K562 (cell line): ENCODE measurements around the gene ACOT13. TPM values are rescaled to one million over a fixed set of nuclear protein-coding genes. Genes with fewer than 3 reads are reported as not detected.

Source experiments
- ATAC-seq: fragments of 200-7000 bp; cut with Tn5 transposase; 3 replicates; pipeline ENCODE4 v1.9.1; 2020; ENCODE audit warnings: moderate library complexity
- BruUV-seq: library from RNA; stranded (reverse); fragments of 400-500 nt; replicated peaks from 2 replicates; lab custom pipeline; 2021; lab: Mats Ljungman, UMichigan
- CTCF ChIA-PET: fragments of 300-600 bp; formaldehyde crosslinking; extraction: SDS; loops from one replicate; lab custom pipeline; 2021; ENCODE audit warnings: low intra/inter-chr PET ratio; lab: Yijun Ruan, JAX
- POLR2A ChIA-PET: fragments of 300-600, 350-650 bp; sonication (Branson Sonifier 250); formaldehyde crosslinking; extraction: SDS; loops from one replicate; lab custom pipeline; 2021; ENCODE audit warnings: antibody characterized with exemption, inconsistent platforms; lab: Yijun Ruan, JAX
- DNase-seq, 4 experiments: peaks; one replicate each; pipeline versions ENCODE4 v3.0.0 to v3.0.0-alpha.2; 2011 to 2018; ENCODE audit warnings: low spot score in 3 of 4, mixed read lengths in 3 of 4; ENCODE audit errors: extremely low read depth in 1 of 4
- FAIRE-seq: peaks from 2 replicates; lab custom pipeline; 2011; peaks lifted over from hg19 to GRCh38; lab: Jason Lieb, UNC
- H2AFZ ChIP-seq: 2 replicates; pipeline ENCODE4 v1.6.0; 2011; ENCODE audit warnings: low read depth, low read length, control low read depth, inconsistent platforms
- H3K27ac ChIP-seq: fragments of 200-600 bp; 3 replicates; pipeline ENCODE4 v1.8.0; 2011; ENCODE audit warnings: low read depth, mild to moderate bottlenecking, control low read depth, inconsistent platforms, low read length, moderate library complexity, mixed read lengths; ENCODE audit errors: extremely low read depth
- H3K27me3 ChIP-seq, 2 experiments: fragments of 300-600 bp in 1 of 2; 2 replicates in 1 of 2; 3 replicates in 1 of 2; pipeline versions ENCODE4 v1.6.0 to v1.8.0; 2011; ENCODE audit warnings: inconsistent platforms in 2 of 2, low read length in 2 of 2, mild to moderate bottlenecking in 1 of 2, mixed read lengths in 1 of 2, moderate library complexity in 1 of 2; ENCODE audit not compliant: control insufficient read depth in 2 of 2, insufficient read depth in 2 of 2
- H3K36me3 ChIP-seq: fragments of 300-600 bp; 3 replicates; pipeline ENCODE4 v1.8.0; 2011; ENCODE audit warnings: mild to moderate bottlenecking, low read length, inconsistent platforms; ENCODE audit not compliant: control insufficient read depth, insufficient read depth
- H3K4me1 ChIP-seq, 2 experiments: fragments of 200-600 bp in 1 of 2; replicated peaks in 1 of 2; 2 replicates in 1 of 2; 3 replicates in 1 of 2; pipeline versions ENCODE4 v1.5.1 to v1.8.0; 2011; ENCODE audit warnings: inconsistent platforms in 2 of 2, low read length in 2 of 2, mild to moderate bottlenecking in 1 of 2, mixed read lengths in 1 of 2, moderate library complexity in 1 of 2; ENCODE audit not compliant: control insufficient read depth in 2 of 2, insufficient read depth in 2 of 2
- H3K4me2 ChIP-seq: 2 replicates; pipeline ENCODE4 v1.6.1; 2011; ENCODE audit warnings: low read length, control low read depth, inconsistent platforms, mixed read lengths; ENCODE audit not compliant: insufficient read depth
- H3K4me3 ChIP-seq: fragments of 200-600 bp; sonication (generic), shearing (Covaris generic); 2 replicates; pipeline ENCODE4 v1.5.1; 2016; ENCODE audit warnings: control low read depth, inconsistent platforms
- H3K79me2 ChIP-seq: fragments of 200-600 bp; 3 replicates; pipeline ENCODE4 v1.8.0; 2011; ENCODE audit warnings: low read length, inconsistent platforms; ENCODE audit not compliant: control insufficient read depth, insufficient read depth
- H3K9ac ChIP-seq, 2 experiments: 2 replicates each; pipeline versions ENCODE4 v1.6.0 to v1.6.1; 2011; ENCODE audit warnings: low read depth in 2 of 2, low read length in 2 of 2, control low read depth in 1 of 2, inconsistent platforms in 1 of 2, mild to moderate bottlenecking in 1 of 2, mixed read lengths in 1 of 2; ENCODE audit not compliant: insufficient read depth in 1 of 2
- H3K9me1 ChIP-seq: one replicate; pipeline ENCODE4 v1.6.0; 2011; ENCODE audit warnings: inconsistent platforms, mild to moderate bottlenecking, low read length, moderate library complexity; ENCODE audit not compliant: control insufficient read depth, insufficient read depth
- H3K9me3 ChIP-seq: replicated peaks from 2 replicates; pipeline ENCODE4 v1.5.1; 2011; ENCODE audit warnings: low read depth, low read length, inconsistent platforms; ENCODE audit not compliant: control insufficient read depth, insufficient read depth
- H4K20me1 ChIP-seq: replicated peaks from 2 replicates; pipeline ENCODE4 v1.6.1; 2011; ENCODE audit warnings: low read length, inconsistent platforms, mixed read lengths; ENCODE audit not compliant: control insufficient read depth, insufficient read depth
- CREB3 ChIP-seq: fragments of 450-650 bp; conservative IDR thresholded peaks from 2 replicates; pipeline ENCODE4 v1.6.1; 2016; ENCODE audit warnings: missing genetic modification characterization, low read depth, mild to moderate bottlenecking, missing compliant biosample characterization, moderate library complexity
- DDX20 ChIP-seq: fragments of 450-650 bp; IDR thresholded peaks from 2 replicates; pipeline ENCODE4 v1.6.1; 2016; ENCODE audit warnings: missing genetic modification characterization, low read depth, mild to moderate bottlenecking, missing compliant biosample characterization, moderate library complexity
- KLF10 ChIP-seq: fragments of 250-450 bp; sonication (Bioruptor Pico); IDR thresholded peaks from 2 replicates; pipeline ENCODE4 v1.6.1; 2021; ENCODE audit warnings: matching md5 sums
- NBN ChIP-seq: fragments of 450-650 bp; IDR thresholded peaks from 2 replicates; pipeline ENCODE4 v1.6.1; 2016; ENCODE audit warnings: low read depth, mild to moderate bottlenecking
- NUFIP1 ChIP-seq: fragments of 450-650 bp; IDR thresholded peaks from 2 replicates; pipeline ENCODE4 v1.6.1; 2018; ENCODE audit not compliant: partially characterized antibody
- RBM39 ChIP-seq: fragments of 200-400 bp; formaldehyde crosslinking; optimal IDR thresholded peaks from 2 replicates; pipeline ENCODE3; 2018; ENCODE audit warnings: low read depth, low read length
- ZNF584 ChIP-seq: fragments of 200-800 bp; sonication (Bioruptor generic); IDR thresholded peaks from 2 replicates; pipeline ENCODE4 v1.6.1; 2016; ENCODE audit warnings: low read depth, mild to moderate bottlenecking, missing genetic modification characterization, missing compliant biosample characterization
- ZNF586 ChIP-seq: fragments of 450-650 bp; formaldehyde crosslinking; conservative IDR thresholded peaks from 2 replicates; pipeline ENCODE4 v1.4.0; 2020; ENCODE audit warnings: mild to moderate bottlenecking, moderate library complexity
- in situ Hi-C: fragments of 300-500 bp; cut with MboI; formaldehyde crosslinking; loops from 4 replicates; pipeline ENCODE4 v1.15.0; 2018; ENCODE audit warnings: inconsistent platforms, mixed read lengths
- intact Hi-C: fragments of 100-400 bp; cut with micrococcal nuclease; formaldehyde crosslinking; loops from 2 replicates; pipeline ENCODE4 v1.14.2; 2022
- polyA plus RNA-seq, 8 experiments: library from polyadenylated mRNA; depleted of rRNA in 4 of 8; stranded (reverse) in 5 of 8; unstranded in 3 of 8; fragments of >200 nt; fragmentation: Nextera tagmentation in 2 of 8; fragmentation: Illumina TruSeq in 1 of 8; extraction: Ambion mirVana in 2 of 8; extraction: Trizol in 1 of 8; gene quantifications; 2 replicates each; pipeline versions ENCODE4 v1.2.1 to v1.2.3, GENCODE V29; 2011 to 2014; ENCODE audit warnings: inconsistent platforms in 1 of 8, missing spikeins in 1 of 8
- total RNA-seq, 7 experiments: library from RNA; depleted of rRNA in 6 of 7; stranded (reverse); fragments of >200 nt in 6 of 7; fragmentation: Illumina TruSeq in 2 of 7; extraction: Trizol in 2 of 7; gene quantifications; 2 replicates each; pipeline versions ENCODE4 v1.2.1 to v1.2.3, GENCODE V29; 2011 to 2021; ENCODE audit warnings: low replicate concordance in 1 of 7

ACOT13 gene
- total and polyA plus RNA-seq, 9 of the 15 experiments (the other 6 are each of a cell fraction or from before 2014, with no cell fraction given), result 14.1 to 129 (median 65.7) TPM

GRCh38 chr6:24740861-24741260 lies 74.0 kb downstream of the ACOT13 start:
- TF ChIP-seq ZNF586 (CRISPR knock-in tag) (no peak), NUFIP1 (no peak), DDX20 (tag) (no peak), NBN (no peak), KLF10 (CRISPR knock-in tag) (no peak), ZNF584 (CRISPR knock-in tag) (no peak), CREB3 (tag) (no peak), RBM39 (no peak)
- Histone ChIP-seq H3K27ac (no peak overlapping the region), H4K20me1 (no peaks in the 10 kb centered on the region), H3K9ac (no peak overlapping the region), H2AFZ (no peak overlapping the region; the same call in 1 of the 2 replicates), H3K4me2 (no peak overlapping the region), H3K4me1 (peaks cover 0 to 14% of the 10 kb centered on the region in 2 experiments; a peak in 4 of 5 replicates), H3K79me2 (no peaks in the 10 kb centered on the region), H3K36me3 (no peaks in the 10 kb centered on the region), H3K27me3 (no peaks in the 10 kb centered on the region), H3K9me3 (no peaks in the 10 kb centered on the region), H3K9me1 (no peaks in the 10 kb centered on the region), H3K4me3 (no peak overlapping the region)
- in situ Hi-C loops (no loop called here), intact Hi-C loops (no loop called here)
- CTCF ChIA-PET, result no interaction called here
- POLR2A ChIA-PET, result no interaction called here
- BruUV-seq, result no TSS peak
- FAIRE-seq, result no peak
- ATAC-seq, result no peak
- no peak for DNase-seq
